Omental fat pad (tissue), 4 donors: ENCODE measurements around the gene SVOP. TPM values are rescaled to one million over a fixed set of nuclear protein-coding genes. Genes with fewer than 3 reads are reported as not detected.
A peak's percentile ranks its signal among the peaks of the same experiment; 100 is the strongest.

Experiments
- ATAC-seq: fragments of 150-250 bp; one replicate; pipeline ENCODE4 v1.9.1; 2016; ENCODE audit warnings: mild to moderate bottlenecking, moderate library complexity; ENCODE audit not compliant: low FRiP score
- DNase-seq: peaks from one replicate; pipeline ENCODE4 v3.0.0-alpha.2; 2019; ENCODE audit warnings: low spot score
- total RNA-seq, 4 donors: library from RNA; depleted of rRNA; stranded (reverse); fragments of >200 nt; gene quantifications; one replicate each; pipeline ENCODE4 v1.1.0, GENCODE V29; 2016
- TF ChIP-seq, protein P1 (sequence below), 3 donors: fragments of 450-650 bp; IDR thresholded peaks; one replicate each; pipeline ENCODE4 v1.5.1; 2016 to 2017; ENCODE audit warnings: antibody characterized with exemption in 3 of 3, mild to moderate bottlenecking in 3 of 3, moderate library complexity in 2 of 3

Gene SVOP
- total RNA-seq, 4 donors from 2014 or later = not detected

DNA sequence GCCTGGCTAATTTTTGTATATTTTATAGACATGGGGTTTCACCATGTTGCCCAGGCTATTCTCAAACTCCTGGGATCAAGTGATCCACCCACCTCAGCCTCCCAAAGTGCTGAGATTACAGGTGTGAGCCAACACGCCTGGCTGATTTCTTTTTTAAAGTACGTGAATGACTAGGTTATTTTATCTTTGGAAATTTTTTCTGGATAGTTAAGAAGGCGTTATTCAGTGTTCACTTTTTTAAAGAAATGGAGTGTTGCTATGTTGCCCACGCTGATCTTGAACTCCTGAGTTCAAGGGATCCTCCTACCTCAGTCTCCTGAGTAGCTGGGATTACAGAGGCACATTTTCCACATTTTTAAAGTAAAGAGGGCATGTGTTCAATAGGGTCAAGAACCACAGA lies 58.6 kb downstream of the SVOP start:
- TF ChIP-seq, protein P1, sequence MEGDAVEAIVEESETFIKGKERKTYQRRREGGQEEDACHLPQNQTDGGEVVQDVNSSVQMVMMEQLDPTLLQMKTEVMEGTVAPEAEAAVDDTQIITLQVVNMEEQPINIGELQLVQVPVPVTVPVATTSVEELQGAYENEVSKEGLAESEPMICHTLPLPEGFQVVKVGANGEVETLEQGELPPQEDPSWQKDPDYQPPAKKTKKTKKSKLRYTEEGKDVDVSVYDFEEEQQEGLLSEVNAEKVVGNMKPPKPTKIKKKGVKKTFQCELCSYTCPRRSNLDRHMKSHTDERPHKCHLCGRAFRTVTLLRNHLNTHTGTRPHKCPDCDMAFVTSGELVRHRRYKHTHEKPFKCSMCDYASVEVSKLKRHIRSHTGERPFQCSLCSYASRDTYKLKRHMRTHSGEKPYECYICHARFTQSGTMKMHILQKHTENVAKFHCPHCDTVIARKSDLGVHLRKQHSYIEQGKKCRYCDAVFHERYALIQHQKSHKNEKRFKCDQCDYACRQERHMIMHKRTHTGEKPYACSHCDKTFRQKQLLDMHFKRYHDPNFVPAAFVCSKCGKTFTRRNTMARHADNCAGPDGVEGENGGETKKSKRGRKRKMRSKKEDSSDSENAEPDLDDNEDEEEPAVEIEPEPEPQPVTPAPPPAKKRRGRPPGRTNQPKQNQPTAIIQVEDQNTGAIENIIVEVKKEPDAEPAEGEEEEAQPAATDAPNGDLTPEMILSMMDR (IDR thresholded peaks at IDR 0.05) = no peak
- ATAC-seq = no peak

DNA sequence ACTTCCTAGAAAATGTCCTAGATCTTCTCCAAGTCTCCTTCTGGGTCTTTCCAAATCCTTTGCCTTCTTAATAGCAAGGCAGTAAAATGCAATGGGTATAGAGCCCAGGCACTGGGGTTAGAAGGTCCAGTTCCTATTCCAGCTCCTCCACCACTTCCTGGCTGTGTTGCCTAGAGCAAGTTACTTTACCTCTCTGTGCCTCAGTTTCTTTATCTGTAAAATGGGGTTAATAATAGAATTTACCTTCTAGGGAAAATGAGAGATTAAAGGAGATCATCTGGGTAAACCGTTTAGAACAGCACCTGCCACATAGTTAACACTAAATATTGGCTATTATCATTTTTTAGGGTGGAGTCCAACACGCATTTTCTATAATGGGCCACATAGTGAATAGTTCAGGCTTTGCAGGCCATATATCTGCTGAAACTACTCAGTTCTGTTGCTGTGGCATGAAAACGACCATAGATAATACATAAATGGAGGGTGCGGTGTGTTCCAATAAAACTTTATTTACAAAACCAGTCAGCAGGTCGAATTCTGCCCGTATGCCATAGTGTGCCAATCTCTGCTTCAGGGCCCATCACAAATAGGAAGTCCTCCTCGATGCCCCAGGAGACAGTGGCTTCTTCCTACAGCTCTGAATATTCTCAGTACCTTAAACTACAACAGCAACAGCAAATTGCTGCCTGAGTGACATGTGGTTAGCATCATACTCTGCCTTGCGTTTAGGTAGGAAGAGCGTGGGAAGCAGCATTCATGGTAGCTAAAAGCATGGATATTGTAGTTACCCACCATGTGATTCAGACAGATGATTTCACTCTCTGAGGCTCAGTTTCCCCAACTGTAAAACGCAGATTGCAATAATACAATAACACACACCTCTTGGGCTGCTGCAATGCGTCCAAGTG lies 60.9 kb downstream of the SVOP start:
- DNase-seq (no peak), ATAC-seq (no peak)
- TF ChIP-seq, protein P1 (IDR thresholded peaks at IDR 0.05) = no peak

More for the DNA sequence above, 58.6 kb downstream of the SVOP start:
- DNase-seq = no peak

DNA sequence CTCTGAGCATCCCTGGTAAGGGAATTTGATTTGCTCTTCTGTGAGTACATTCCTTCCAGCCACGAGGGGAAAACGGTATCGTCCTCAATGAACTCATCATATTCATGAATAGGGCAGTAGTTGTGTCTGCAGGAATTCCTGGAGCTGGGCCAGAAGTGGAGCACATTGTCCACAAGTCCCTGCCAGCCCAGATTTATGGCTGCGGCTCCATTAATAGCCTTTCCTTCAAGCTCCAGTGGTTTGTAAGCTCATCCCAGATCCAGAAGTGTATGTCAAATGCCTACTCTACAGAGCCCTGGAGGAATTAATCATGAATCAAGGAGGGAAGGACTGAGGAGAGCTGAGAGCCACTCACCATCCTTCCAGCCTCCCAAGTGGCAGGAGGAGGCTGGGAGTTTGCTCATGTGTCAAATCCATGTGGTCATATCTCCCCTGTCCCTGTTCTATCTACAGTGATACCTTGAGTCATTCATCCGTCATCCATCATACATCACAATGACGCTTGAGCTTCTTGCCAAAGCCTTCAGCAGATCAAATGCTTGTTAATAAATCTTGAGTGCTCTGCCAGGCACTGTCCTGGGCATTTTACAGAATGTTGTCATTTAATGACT lies 65.5 kb downstream of the SVOP start:
- ATAC-seq (no peak), DNase-seq (no peak)
- TF ChIP-seq, protein P1 (IDR thresholded peaks at IDR 0.05) = no peak

DNA sequence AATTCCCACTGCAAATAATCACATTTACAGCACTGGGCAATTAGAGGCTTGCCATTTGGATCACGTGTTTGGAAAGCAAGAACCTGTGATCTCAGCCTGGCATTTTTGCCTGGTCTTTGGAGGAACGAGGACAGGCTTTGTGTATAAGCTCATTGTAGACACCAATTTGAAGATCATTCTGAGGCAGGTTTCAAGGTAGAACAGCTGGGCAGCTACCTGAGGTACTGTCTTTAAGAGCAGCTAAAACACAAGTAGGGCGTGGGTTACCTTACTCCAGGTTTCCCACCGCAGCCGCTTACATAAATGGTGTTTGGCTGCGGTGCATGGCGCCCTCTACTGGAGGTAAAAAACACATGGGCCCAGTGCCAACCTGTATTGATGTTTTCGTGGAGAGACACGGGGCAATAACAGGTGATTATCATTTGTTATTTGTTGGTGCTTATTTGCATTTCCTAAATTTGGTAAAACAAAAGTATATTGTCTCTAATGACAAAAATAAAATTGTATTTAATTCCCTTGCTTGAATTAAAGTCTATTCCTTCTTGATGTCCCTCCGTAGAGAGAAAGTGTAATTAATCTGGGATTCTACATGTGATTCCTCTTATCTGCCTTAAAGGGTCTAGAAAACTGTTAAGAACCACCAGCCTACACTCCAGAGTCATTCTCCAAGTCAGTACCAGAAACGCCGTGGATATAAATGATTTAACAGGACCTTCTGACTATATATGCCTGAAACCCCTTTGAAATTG lies 69.7 kb downstream of the SVOP start:
- DNase-seq = peak; percentile 68
- ATAC-seq = peak; percentile 84
- TF ChIP-seq, protein P1 (IDR thresholded peaks at IDR 0.05) = peak in 1 of 3 donors; percentile 77

DNA sequence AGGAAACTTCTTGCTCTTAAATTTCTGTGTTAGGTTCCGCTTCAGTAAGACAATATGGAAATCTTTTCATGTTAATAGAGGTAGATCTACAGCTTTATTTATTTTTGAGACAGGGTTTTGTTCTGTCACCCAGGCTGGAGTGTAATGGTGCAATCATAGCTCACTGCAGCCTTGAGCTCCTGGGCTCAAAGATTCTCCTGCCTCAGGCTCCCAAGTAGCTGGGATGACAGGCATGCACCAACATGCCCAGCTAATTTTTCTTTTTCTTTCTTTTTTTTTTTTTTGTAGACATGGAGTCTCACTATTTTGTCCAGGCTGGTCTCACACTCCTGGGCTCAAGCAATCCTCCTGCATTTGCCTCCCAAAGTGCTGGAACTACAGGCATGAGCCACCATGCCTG lies 70.9 kb downstream of the SVOP start:
- TF ChIP-seq, protein P1 (IDR thresholded peaks at IDR 0.05) = no peak
- DNase-seq = no peak
- ATAC-seq = no peak

DNA sequence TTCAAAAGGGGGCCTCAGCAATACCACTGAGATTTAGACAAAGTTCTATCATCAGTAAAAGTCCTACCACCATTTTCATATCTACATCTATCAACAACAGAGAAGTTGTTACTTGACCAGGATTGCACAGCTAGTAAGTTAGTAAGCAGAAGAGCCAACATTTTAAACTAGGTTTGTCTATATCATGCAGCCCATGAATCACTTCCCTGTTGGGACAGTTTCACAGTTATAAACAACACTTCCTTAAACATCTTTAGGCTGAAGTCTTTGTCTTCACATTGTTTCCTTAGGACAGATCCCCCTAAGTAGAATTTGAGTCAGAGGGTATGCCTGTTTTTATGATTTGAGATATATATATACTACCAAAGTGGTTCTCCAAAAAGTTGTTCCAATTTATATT lies 72.5 kb downstream of the SVOP start:
- no peak for ATAC-seq
- no peak for DNase-seq
- TF ChIP-seq, protein P1 (IDR thresholded peaks at IDR 0.05) = no peak
